ENCODE results near the gene CD96.
"Not testable (repeated sequence)": the region's sequence is repeated elsewhere in the genome, so short reads cannot be mapped to it uniquely, and the experiment has no call there.

The CD96 gene

GRCh38 chr3:111630638-111631037 is 88.6 kb downstream of the CD96 start:
- not testable (repeated sequence) for DNase-seq

GRCh38 chr3:111635403-111635802 is 93.4 kb downstream of the CD96 start:
- no peak for DNase-seq

GRCh38 chr3:111636366-111636885 is 94.4 kb downstream of the CD96 start:
- DNase-seq: no peak

- no peak for DNase-seq
Observed at GRCh38 chr3:111639316-111639715, 97.3 kb downstream of the CD96 start.

GRCh38 chr3:111648991-111649579 is 107.1 kb downstream of the CD96 start:
- DNase-seq: no peak

GRCh38 chr3:111650378-111651275 is 108.6 kb downstream of the CD96 start:
- DNase-seq: no peak

- DNase-seq: no peak
Observed at GRCh38 chr3:111652492-111653180, 110.6 kb downstream of the CD96 start.

GRCh38 chr3:111653766-111654165 is 111.8 kb downstream of the CD96 start:
- no peak for DNase-seq

GRCh38 chr3:111662012-111662411 is 120.0 kb downstream of the CD96 start:
- no peak for DNase-seq

GRCh38 chr3:111662907-111663306 is 120.9 kb downstream of the CD96 start:
- no peak for DNase-seq

GRCh38 chr3:111666041-111666735 is 124.2 kb downstream of the CD96 start:
- DNase-seq: no peak

- DNase-seq: no peak
Observed at GRCh38 chr3:111667170-111667569, 125.2 kb downstream of the CD96 start.

- DNase-seq: peak in 3 of 14 donors; percentile 5 to 9 (median 7)
Observed at GRCh38 chr3:111667621-111668239, 125.7 kb downstream of the CD96 start.

GRCh38 chr3:111668326-111668725 is 126.3 kb downstream of the CD96 start:
- DNase-seq: no peak

GRCh38 chr3:111668888-111669488 is 127.0 kb downstream of the CD96 start:
- DNase-seq: peak in 1 of 14 donors; percentile 30

GRCh38 chr3:111669926-111670630 is 128.1 kb downstream of the CD96 start:
- no peak for DNase-seq

- not testable (repeated sequence) for DNase-seq
Observed at GRCh38 chr3:111672461-111672860, 130.5 kb downstream of the CD96 start.

- DNase-seq: no peak
Observed at GRCh38 chr3:111675846-111676210, 133.8 kb downstream of the CD96 start.

- DNase-seq: peak in 1 of 14 donors; percentile 12
Observed at GRCh38 chr3:111676211-111677006, 134.4 kb downstream of the CD96 start.

GRCh38 chr3:111677007-111677392 is 135.0 kb downstream of the CD96 start:
- no peak for DNase-seq
